ENCODE measurements around the gene LOXHD1. TPM values are rescaled to one million over a fixed set of nuclear protein-coding genes. Genes with fewer than 3 reads are reported as not detected.

LOXHD1 gene
- polyA plus RNA-seq, 6 donors from 2014 or later, result not detected

GRCh38 chr18:46445522-46446313 lies 211.3 kb downstream of the LOXHD1 start:
- DNase-seq (no peak), ATAC-seq (ENCODE audit: low read depth in 2 of 2) (no peak)
- Mint-ChIP-seq H3K27ac (no peak overlapping the region), H3K4me1 (no peaks in the 10 kb centered on the region), H3K9me3 (peaks cover 8 to 46% (median 15%) of the 10 kb centered on the region in 7 donors), H3K4me3 (no peak overlapping the region), H3K27me3 (peaks cover 0 to 41% (median 33%) of the 10 kb centered on the region in 3 donors), H3K36me3 (peaks cover 0 to 12% of the 10 kb centered on the region in 2 donors)

- H3K27me3 Mint-ChIP-seq, result peaks cover 6 to 11% (median 10%) of the 10 kb centered on the region in 3 donors
- ATAC-seq (ENCODE audit: low read depth in 2 of 2) (no peak), DNase-seq (no peak)
- no peak overlapping the region for H3K27ac Mint-ChIP-seq
- no peak overlapping the region for H3K4me3 Mint-ChIP-seq
- H3K36me3 Mint-ChIP-seq, result no peaks in the 10 kb centered on the region
- no peaks in the 10 kb centered on the region for H3K4me1 Mint-ChIP-seq
- peaks cover 0 to 16% (median 4%) of the 10 kb centered on the region in 7 donors for H3K9me3 Mint-ChIP-seq
Observed at GRCh38 chr18:46439037-46439436, 218.0 kb downstream of the LOXHD1 start.

GRCh38 chr18:46437061-46437460 lies 220.0 kb downstream of the LOXHD1 start:
- Mint-ChIP-seq H3K27ac (no peak overlapping the region), H3K4me1 (no peaks in the 10 kb centered on the region), H3K9me3 (peaks cover 0 to 3% (median 0%) of the 10 kb centered on the region in 7 donors), H3K27me3 (peaks cover 6 to 12% (median 11%) of the 10 kb centered on the region in 3 donors), H3K4me3 (no peak overlapping the region), H3K36me3 (no peaks in the 10 kb centered on the region)
- DNase-seq (no peak), ATAC-seq (ENCODE audit: low read depth in 2 of 2) (no peak)

GRCh38 chr18:46436621-46437020 lies 220.4 kb downstream of the LOXHD1 start:
- H3K4me3 Mint-ChIP-seq, result no peak overlapping the region
- no peaks in the 10 kb centered on the region for H3K36me3 Mint-ChIP-seq
- no peaks in the 10 kb centered on the region for H3K4me1 Mint-ChIP-seq
- no peak for DNase-seq
- peaks cover 0 to 3% (median 0%) of the 10 kb centered on the region in 7 donors for H3K9me3 Mint-ChIP-seq
- no peak overlapping the region for H3K27ac Mint-ChIP-seq
- peaks cover 6 to 16% (median 15%) of the 10 kb centered on the region in 3 donors for H3K27me3 Mint-ChIP-seq
- ATAC-seq (ENCODE audit: low read depth in 2 of 2), result no peak

- ATAC-seq (ENCODE audit: low read depth in 2 of 2) (no peak), DNase-seq (no peak)
- H3K36me3 Mint-ChIP-seq, result no peaks in the 10 kb centered on the region
- no peaks in the 10 kb centered on the region for H3K9me3 Mint-ChIP-seq
- H3K4me1 Mint-ChIP-seq, result no peaks in the 10 kb centered on the region
- H3K4me3 Mint-ChIP-seq, result no peak overlapping the region
- peaks cover 15 to 27% (median 19%) of the 10 kb centered on the region in 3 donors for H3K27me3 Mint-ChIP-seq
- no peak overlapping the region for H3K27ac Mint-ChIP-seq
Observed at GRCh38 chr18:46435031-46435430, 222.0 kb downstream of the LOXHD1 start.

- Mint-ChIP-seq H3K9me3 (no peaks in the 10 kb centered on the region), H3K36me3 (no peaks in the 10 kb centered on the region), H3K27ac (no peak overlapping the region), H3K4me1 (no peaks in the 10 kb centered on the region), H3K27me3 (peaks cover 19 to 27% (median 19%) of the 10 kb centered on the region in 3 donors), H3K4me3 (no peak overlapping the region)
- ATAC-seq (ENCODE audit: low read depth in 2 of 2) (no peak), DNase-seq (no peak)
Observed at GRCh38 chr18:46434629-46435028, 222.4 kb downstream of the LOXHD1 start.

GRCh38 chr18:46433121-46433826 lies 223.7 kb downstream of the LOXHD1 start:
- H3K36me3 Mint-ChIP-seq, result no peaks in the 10 kb centered on the region
- H3K4me3 Mint-ChIP-seq, result no peak overlapping the region
- H3K4me1 Mint-ChIP-seq, result no peaks in the 10 kb centered on the region
- H3K9me3 Mint-ChIP-seq, result no peaks in the 10 kb centered on the region
- DNase-seq (no peak), ATAC-seq (ENCODE audit: low read depth in 2 of 2) (no peak)
- no peak overlapping the region for H3K27ac Mint-ChIP-seq
- H3K27me3 Mint-ChIP-seq, result peaks cover 19 to 27% (median 20%) of the 10 kb centered on the region in 3 donors

GRCh38 chr18:46431522-46432171 lies 225.4 kb downstream of the LOXHD1 start:
- no peak overlapping the region for H3K27ac Mint-ChIP-seq
- no peak for DNase-seq
- no peaks in the 10 kb centered on the region for H3K9me3 Mint-ChIP-seq
- no peaks in the 10 kb centered on the region for H3K36me3 Mint-ChIP-seq
- H3K4me1 Mint-ChIP-seq, result no peaks in the 10 kb centered on the region
- peaks cover 19 to 27% (median 21%) of the 10 kb centered on the region in 3 donors for H3K27me3 Mint-ChIP-seq
- ATAC-seq (ENCODE audit: low read depth in 2 of 2), result no peak
- H3K4me3 Mint-ChIP-seq, result no peak overlapping the region

GRCh38 chr18:46429649-46430224 lies 227.3 kb downstream of the LOXHD1 start:
- Mint-ChIP-seq H3K36me3 (no peaks in the 10 kb centered on the region), H3K4me1 (no peaks in the 10 kb centered on the region), H3K27me3 (peaks cover 12 to 29% (median 23%) of the 10 kb centered on the region in 3 donors), H3K27ac (no peak overlapping the region), H3K9me3 (no peaks in the 10 kb centered on the region), H3K4me3 (no peak overlapping the region)
- DNase-seq (no peak), ATAC-seq (ENCODE audit: low read depth in 2 of 2) (no peak)

- ATAC-seq (ENCODE audit: low read depth in 2 of 2) (no peak), DNase-seq (no peak)
- peaks cover 8 to 25% (median 17%) of the 10 kb centered on the region in 3 donors for H3K27me3 Mint-ChIP-seq
- no peaks in the 10 kb centered on the region for H3K9me3 Mint-ChIP-seq
- H3K36me3 Mint-ChIP-seq, result no peaks in the 10 kb centered on the region
- no peak overlapping the region for H3K4me3 Mint-ChIP-seq
- no peak overlapping the region for H3K27ac Mint-ChIP-seq
- no peaks in the 10 kb centered on the region for H3K4me1 Mint-ChIP-seq
Observed at GRCh38 chr18:46429130-46429529, 227.9 kb downstream of the LOXHD1 start.

- H3K27ac Mint-ChIP-seq, result no peak overlapping the region
- peaks cover 8 to 25% (median 17%) of the 10 kb centered on the region in 3 donors for H3K27me3 Mint-ChIP-seq
- H3K4me1 Mint-ChIP-seq, result no peaks in the 10 kb centered on the region
- H3K4me3 Mint-ChIP-seq, result no peak overlapping the region
- no peak for ATAC-seq (ENCODE audit: low read depth in 2 of 2)
- H3K36me3 Mint-ChIP-seq, result no peaks in the 10 kb centered on the region
- H3K9me3 Mint-ChIP-seq, result no peaks in the 10 kb centered on the region
- no peak for DNase-seq
Observed at GRCh38 chr18:46428368-46428767, 228.7 kb downstream of the LOXHD1 start.

GRCh38 chr18:46427216-46427995 lies 229.6 kb downstream of the LOXHD1 start:
- DNase-seq (no peak), ATAC-seq (ENCODE audit: low read depth in 2 of 2) (no peak)
- H3K27me3 Mint-ChIP-seq, result peaks cover 8 to 25% (median 17%) of the 10 kb centered on the region in 3 donors
- H3K36me3 Mint-ChIP-seq, result no peaks in the 10 kb centered on the region
- no peak overlapping the region for H3K4me3 Mint-ChIP-seq
- no peaks in the 10 kb centered on the region for H3K9me3 Mint-ChIP-seq
- H3K27ac Mint-ChIP-seq, result no peak overlapping the region
- H3K4me1 Mint-ChIP-seq, result no peaks in the 10 kb centered on the region
